ENCODE data around the gene PDCL3.

GRCh38 chr2:100606726-100607343 lies 44.0 kb downstream of the PDCL3 start:
- TF ChIP-seq NR1H2 (CRISPR knock-in tag; IDR thresholded peaks at IDR 0.05) (no peak), CTCF (IDR thresholded peaks at IDR 0.05) (peak; percentile 85), E2F4 (CRISPR knock-in tag; IDR thresholded peaks at IDR 0.05; ENCODE audit: borderline replicate concordance, low read depth) (no peak), ZMAT4 (CRISPR knock-in tag; IDR thresholded peaks at IDR 0.05) (no peak), TEAD4 (CRISPR knock-in tag; IDR thresholded peaks at IDR 0.05) (no peak), STAT6 (CRISPR knock-in tag; conservative IDR thresholded peaks at IDR 0.05; ENCODE audit: low read depth) (no peak), ATF6 (CRISPR knock-in tag; IDR thresholded peaks at IDR 0.05) (no peak), SP1 (CRISPR knock-in tag; conservative IDR thresholded peaks at IDR 0.05) (no peak), E2F5 (CRISPR knock-in tag; IDR thresholded peaks at IDR 0.05) (no peak), ATF3 (CRISPR knock-in tag; conservative IDR thresholded peaks at IDR 0.05) (no peak), MAX (CRISPR knock-in tag; IDR thresholded peaks at IDR 0.05) (no peak)
